IPS-NIHi7 (cell line): ENCODE data around the gene ING5.
"Not testable (repeated sequence)": the region's sequence is repeated elsewhere in the genome, so short reads cannot be mapped to it uniquely, and the experiment has no call there.

Experiments
- DNase-seq: peaks from one replicate; pipeline ENCODE4 v3.0.0; 2012; ENCODE audit warnings: mixed read lengths; ENCODE audit errors: extremely low spot score

Gene ING5

GRCh38 chr2:241739177-241739576 is 37.3 kb downstream of the ING5 start:
- DNase-seq, result no peak

GRCh38 chr2:241739651-241740050 is 37.8 kb downstream of the ING5 start:
- DNase-seq, result no peak

- DNase-seq, result no peak
These were observed 39.2 kb downstream of the ING5 start for GRCh38 chr2:241741016-241741415.

GRCh38 chr2:241742320-241742939 is 40.6 kb downstream of the ING5 start:
- no peak for DNase-seq

- DNase-seq, result not testable (repeated sequence)
These were observed 41.2 kb downstream of the ING5 start for GRCh38 chr2:241743008-241743407.

- DNase-seq, result no peak
These were observed 41.8 kb downstream of the ING5 start for GRCh38 chr2:241743620-241744019.

GRCh38 chr2:241744028-241744754 is 42.4 kb downstream of the ING5 start:
- no peak for DNase-seq

- DNase-seq, result no peak
These were observed 43.4 kb downstream of the ING5 start for GRCh38 chr2:241745276-241745675.

GRCh38 chr2:241746084-241746483 is 44.2 kb downstream of the ING5 start:
- DNase-seq, result no peak

- DNase-seq, result no peak
These were observed 46.8 kb downstream of the ING5 start for GRCh38 chr2:241748468-241749256.

- DNase-seq, result no peak
These were observed 48.4 kb downstream of the ING5 start for GRCh38 chr2:241750076-241750840.

GRCh38 chr2:241751152-241751551 is 49.3 kb downstream of the ING5 start:
- DNase-seq, result no peak

GRCh38 chr2:241751776-241752175 is 49.9 kb downstream of the ING5 start:
- DNase-seq, result no peak

- no peak for DNase-seq
These were observed 50.4 kb downstream of the ING5 start for GRCh38 chr2:241752253-241752652.

GRCh38 chr2:241752689-241753276 is 50.9 kb downstream of the ING5 start:
- DNase-seq, result no peak

- DNase-seq, result no peak
These were observed 51.7 kb downstream of the ING5 start for GRCh38 chr2:241753493-241753892.

GRCh38 chr2:241754042-241754441 is 52.2 kb downstream of the ING5 start:
- DNase-seq, result no peak

- no peak for DNase-seq
These were observed 53.3 kb downstream of the ING5 start for GRCh38 chr2:241755166-241755565.

- no peak for DNase-seq
These were observed 53.9 kb downstream of the ING5 start for GRCh38 chr2:241755777-241756176.

- DNase-seq, result no peak
These were observed 57.4 kb downstream of the ING5 start for GRCh38 chr2:241759067-241759807.

GRCh38 chr2:241759893-241760292 is 58.1 kb downstream of the ING5 start:
- not testable (repeated sequence) for DNase-seq
